ENCODE results near the gene HOTAIR. TPM values are rescaled to one million over a fixed set of nuclear protein-coding genes. Genes with fewer than 3 reads are reported as not detected.

HOTAIR gene
- total RNA-seq, 1 experiment from 2014 or later: not detected

DNA sequence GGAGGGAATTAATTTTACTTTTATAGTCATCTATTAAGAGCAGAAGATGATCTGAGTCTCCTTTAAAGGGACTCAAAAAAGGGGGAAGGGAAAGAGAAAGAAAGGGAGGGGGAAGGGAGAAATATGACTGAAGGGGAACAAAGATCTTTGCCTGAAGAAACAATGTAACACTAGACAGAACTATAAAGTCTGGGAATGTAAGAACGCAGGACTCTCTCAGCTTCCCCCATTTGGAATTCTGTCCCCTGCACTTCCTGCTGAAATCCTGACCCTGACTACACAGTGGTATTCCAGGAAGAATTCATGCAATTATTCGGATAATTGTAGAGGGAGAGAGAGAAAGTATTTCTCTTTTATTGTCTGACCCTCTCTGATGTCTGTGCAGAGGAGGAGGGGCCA, 10.4 kb downstream of the HOTAIR start:
- Histone ChIP-seq H3K9ac (ENCODE audit: extremely low read depth, insufficient read length, low read length) (no peak overlapping the region), H2BK12ac (ENCODE audit: insufficient read length, low read depth, low read length) (no peak overlapping the region), H3K27ac (ENCODE audit: insufficient read length, low read depth, low read length) (no peak overlapping the region), H3K79me1 (ENCODE audit: insufficient read depth, low read depth, low read length, poor library complexity, severe bottlenecking) (no peaks in the 10 kb centered on the region), H4K20me1 (ENCODE audit: control insufficient read depth, insufficient read depth, insufficient read length) (no peaks in the 10 kb centered on the region), H2AK5ac (ENCODE audit: insufficient read length, low read length) (no peak overlapping the region), H4K91ac (ENCODE audit: insufficient read length, low read depth, low read length) (no peak overlapping the region), H3K18ac (ENCODE audit: insufficient read length, low read depth, low read length) (no peak overlapping the region), H2BK120ac (ENCODE audit: low read depth, low read length, poor library complexity, severe bottlenecking) (no peak overlapping the region), H3K9me3 (ENCODE audit: control insufficient read depth, low read depth, low read length) (no peaks in the 10 kb centered on the region), H3K79me2 (ENCODE audit: insufficient read depth, low read length) (no peaks in the 10 kb centered on the region), H3K23me2 (ENCODE audit: insufficient read length, low read depth, low read length, poor library complexity, severe bottlenecking) (no peaks in the 10 kb centered on the region), H3K23ac (ENCODE audit: insufficient read length, low read depth, low read length) (no peak overlapping the region), H3T11ph (ENCODE audit: low read length) (no peak overlapping the region), H3K14ac (ENCODE audit: insufficient read depth, low read length) (no peak overlapping the region), H4K8ac (replicated peaks; ENCODE audit: insufficient read length, low read depth, low read length) (no peak overlapping the region), H2BK15ac (ENCODE audit: low read depth, low read length) (no peak overlapping the region), H2BK20ac (ENCODE audit: low read depth, low read length, poor library complexity, severe bottlenecking) (no peak overlapping the region), H3K27me3 (ENCODE audit: insufficient read depth, low read length) (peaks cover 95% of the 10 kb centered on the region), H3K4ac (ENCODE audit: low read depth, low read length) (no peak overlapping the region), H3K56ac (ENCODE audit: insufficient read length, low read depth, low read length) (no peak overlapping the region), H4K5ac (ENCODE audit: insufficient read length, low read depth, low read length) (no peak overlapping the region), H2AFZ (ENCODE audit: low read length) (no peak overlapping the region), H3K4me2 (ENCODE audit: insufficient read depth, insufficient read length, low read length) (no peak overlapping the region), H2BK5ac (ENCODE audit: insufficient read length, low read length) (no peak overlapping the region), H3K4me1 (ENCODE audit: insufficient read depth, low read length) (no peaks in the 10 kb centered on the region)
- Mint-ChIP-seq H3K36me3 (ENCODE audit: insufficient read depth in 1 of 3, low read depth in 3 of 3) (no peaks in the 10 kb centered on the region), H3K9me3 (peaks cover 2 to 16% of the 10 kb centered on the region in 2 experiments; a peak in 1 of 5 replicates), H3K27me3 (ENCODE audit: low read depth) (peaks cover 100% of the 10 kb centered on the region), H3K27ac (no peak overlapping the region; a peak in 1 of 7 replicates), H3K4me1 (peaks cover 8 to 12% of the 10 kb centered on the region in 2 experiments; a peak in 3 of 4 replicates), H3K4me3 (no peak overlapping the region)
- no peak for DNase-seq
- no peak for TF ChIP-seq CTCF (conservative IDR thresholded peaks at IDR 0.05)
- WGBS (ENCODE audit: extremely low coverage, insufficient read length, low lambda C conversion rate): no CpG with 5 or more reads among the region's 2 CpGs
